ENCODE results near the gene SLCO3A1. TPM values are rescaled to one million over a fixed set of nuclear protein-coding genes. Genes with fewer than 3 reads are reported as not detected.

The SLCO3A1 gene
- total and polyA plus RNA-seq, 2 experiments from 2014 or later, result 35.5 to 71.9 TPM

DNA sequence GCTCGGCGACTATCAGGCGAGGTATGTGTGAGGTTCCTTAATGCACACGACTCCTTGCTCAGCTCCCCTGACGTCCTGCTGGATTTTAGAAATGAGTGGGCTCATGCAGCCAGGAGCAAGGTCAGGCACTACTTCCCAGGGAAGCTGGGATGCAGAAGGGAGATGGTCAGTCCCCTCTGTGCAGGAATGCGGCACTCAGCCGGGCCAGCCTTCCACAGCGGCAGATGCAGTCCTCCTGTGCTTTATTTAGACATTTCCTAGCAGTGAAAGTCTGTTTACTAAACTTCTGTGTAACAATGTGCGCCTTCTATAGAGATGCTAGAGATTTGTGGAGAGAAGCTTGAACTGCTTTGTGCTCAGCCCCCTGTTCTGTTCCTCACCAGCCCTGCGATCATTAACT is 252.1 kb downstream of the SLCO3A1 start:
- Histone ChIP-seq H3K36me3 (no peaks in the 10 kb centered on the region), H3K27ac (no peak overlapping the region), H3K4me3 (no peak overlapping the region), H3K27me3 (no peaks in the 10 kb centered on the region), H3K4me1 (ENCODE audit: low read depth) (peaks cover 36% of the 10 kb centered on the region), H3K9me3 (ENCODE audit: low read depth) (no peaks in the 10 kb centered on the region)
- no peak for DNase-seq (ENCODE audit: low read depth in 1 of 2, low spot score in 1 of 2)
- TF ChIP-seq, protein P1, sequence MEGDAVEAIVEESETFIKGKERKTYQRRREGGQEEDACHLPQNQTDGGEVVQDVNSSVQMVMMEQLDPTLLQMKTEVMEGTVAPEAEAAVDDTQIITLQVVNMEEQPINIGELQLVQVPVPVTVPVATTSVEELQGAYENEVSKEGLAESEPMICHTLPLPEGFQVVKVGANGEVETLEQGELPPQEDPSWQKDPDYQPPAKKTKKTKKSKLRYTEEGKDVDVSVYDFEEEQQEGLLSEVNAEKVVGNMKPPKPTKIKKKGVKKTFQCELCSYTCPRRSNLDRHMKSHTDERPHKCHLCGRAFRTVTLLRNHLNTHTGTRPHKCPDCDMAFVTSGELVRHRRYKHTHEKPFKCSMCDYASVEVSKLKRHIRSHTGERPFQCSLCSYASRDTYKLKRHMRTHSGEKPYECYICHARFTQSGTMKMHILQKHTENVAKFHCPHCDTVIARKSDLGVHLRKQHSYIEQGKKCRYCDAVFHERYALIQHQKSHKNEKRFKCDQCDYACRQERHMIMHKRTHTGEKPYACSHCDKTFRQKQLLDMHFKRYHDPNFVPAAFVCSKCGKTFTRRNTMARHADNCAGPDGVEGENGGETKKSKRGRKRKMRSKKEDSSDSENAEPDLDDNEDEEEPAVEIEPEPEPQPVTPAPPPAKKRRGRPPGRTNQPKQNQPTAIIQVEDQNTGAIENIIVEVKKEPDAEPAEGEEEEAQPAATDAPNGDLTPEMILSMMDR (IDR thresholded peaks at IDR 0.05; ENCODE audit: low read depth, low read length), result no peak

DNA sequence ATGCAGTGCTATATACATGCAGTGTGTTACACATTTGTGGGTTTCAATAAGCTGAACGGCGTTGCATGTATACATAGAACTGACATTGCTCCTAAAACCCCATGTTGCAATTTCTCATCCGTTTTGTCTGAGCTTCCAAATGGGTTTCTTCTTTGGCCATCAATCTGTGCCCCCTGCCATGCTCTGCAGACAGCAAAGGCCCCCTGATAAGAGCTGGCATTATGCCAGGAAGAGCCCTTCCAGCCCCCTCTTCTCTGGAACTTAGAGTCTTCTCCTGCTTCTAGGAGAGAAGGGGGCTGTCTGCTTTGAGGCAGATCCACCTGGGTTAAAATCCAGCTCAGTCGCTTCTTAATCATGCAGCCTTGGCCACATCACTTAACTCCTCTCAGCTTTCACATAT is 254.0 kb downstream of the SLCO3A1 start:
- no peak for DNase-seq (ENCODE audit: low read depth in 1 of 2, low spot score in 1 of 2)
- no peaks in the 10 kb centered on the region for H3K9me3 ChIP-seq (ENCODE audit: low read depth)
- TF ChIP-seq, protein P1 (IDR thresholded peaks at IDR 0.05; ENCODE audit: low read depth, low read length), result no peak
- H3K4me3 ChIP-seq, result no peak overlapping the region
- no peaks in the 10 kb centered on the region for H3K27me3 ChIP-seq
- no peaks in the 10 kb centered on the region for H3K36me3 ChIP-seq
- peaks cover 42% of the 10 kb centered on the region for H3K4me1 ChIP-seq (ENCODE audit: low read depth)
- H3K27ac ChIP-seq, result no peak overlapping the region

DNA sequence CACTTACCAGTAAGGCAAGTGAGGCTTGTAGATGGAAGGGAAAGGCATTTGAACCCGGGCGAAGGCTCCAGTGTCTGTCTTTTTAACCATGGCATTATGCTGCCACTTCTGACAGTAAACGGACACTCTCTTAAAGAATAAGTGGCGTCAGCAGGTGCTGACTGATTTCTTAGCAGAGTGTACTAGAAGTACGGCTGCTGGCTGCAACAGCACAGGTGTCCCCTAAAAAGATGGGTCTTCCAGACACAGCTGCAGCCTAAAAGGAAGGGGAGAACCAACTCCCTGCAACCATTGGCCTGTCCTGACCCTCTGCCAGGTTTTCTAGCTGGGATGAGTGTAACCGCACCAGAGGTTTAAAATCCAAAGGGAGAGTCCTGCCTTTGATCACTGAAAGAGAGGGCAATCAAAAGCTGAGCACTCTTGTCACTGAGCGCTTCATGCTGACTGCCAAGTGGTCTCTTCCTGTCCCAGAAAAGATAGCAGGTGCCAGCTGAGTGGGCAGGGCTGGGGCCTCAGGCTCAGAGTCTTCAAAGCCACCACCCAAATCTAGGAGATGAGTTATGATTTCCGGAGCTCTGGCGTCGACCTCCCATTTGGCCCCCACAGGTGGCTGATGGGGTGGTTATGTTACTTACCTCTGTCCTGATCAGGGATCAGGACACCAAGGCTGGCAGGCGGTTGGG is 255.8 kb downstream of the SLCO3A1 start:
- TF ChIP-seq, protein P1 (IDR thresholded peaks at IDR 0.05; ENCODE audit: low read depth, low read length), result no peak
- peak in 1 of 2 donors; percentile 16 for DNase-seq (ENCODE audit: low read depth in 1 of 2, low spot score in 1 of 2)

DNA sequence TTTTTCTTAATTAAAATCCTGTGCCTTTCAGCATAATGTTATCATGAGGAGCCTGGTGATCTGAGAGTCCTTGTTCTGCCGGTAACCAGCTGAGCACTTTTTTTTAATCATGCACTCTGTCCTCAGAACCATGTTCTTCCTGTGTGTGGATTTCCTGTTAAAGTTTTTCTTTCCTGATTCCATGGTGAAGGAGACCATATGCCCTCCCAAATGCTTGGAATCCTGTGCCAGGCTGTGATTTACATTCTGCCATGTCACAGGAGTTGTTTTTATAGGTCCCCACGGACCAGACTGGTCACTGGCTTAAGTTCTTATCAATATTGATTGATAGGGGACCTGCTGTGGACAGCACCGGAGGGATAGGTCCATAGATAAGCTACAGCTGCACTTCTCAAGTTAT is 257.8 kb downstream of the SLCO3A1 start:
- Histone ChIP-seq H3K27me3 (no peaks in the 10 kb centered on the region), H3K27ac (no peak overlapping the region), H3K4me1 (ENCODE audit: low read depth) (peaks cover 42% of the 10 kb centered on the region), H3K36me3 (no peaks in the 10 kb centered on the region), H3K9me3 (ENCODE audit: low read depth) (no peaks in the 10 kb centered on the region), H3K4me3 (no peak overlapping the region)
- TF ChIP-seq, protein P1 (IDR thresholded peaks at IDR 0.05; ENCODE audit: low read depth, low read length), result no peak
- no peak for DNase-seq (ENCODE audit: low read depth in 1 of 2, low spot score in 1 of 2)

More for the DNA sequence above, 255.8 kb downstream of the SLCO3A1 start:
- H3K4me1 ChIP-seq (ENCODE audit: low read depth), result peaks cover 42% of the 10 kb centered on the region
- H3K27me3 ChIP-seq, result no peaks in the 10 kb centered on the region
- H3K9me3 ChIP-seq (ENCODE audit: low read depth), result no peaks in the 10 kb centered on the region
- no peak overlapping the region for H3K27ac ChIP-seq
- H3K4me3 ChIP-seq, result no peak overlapping the region
- no peaks in the 10 kb centered on the region for H3K36me3 ChIP-seq

DNA sequence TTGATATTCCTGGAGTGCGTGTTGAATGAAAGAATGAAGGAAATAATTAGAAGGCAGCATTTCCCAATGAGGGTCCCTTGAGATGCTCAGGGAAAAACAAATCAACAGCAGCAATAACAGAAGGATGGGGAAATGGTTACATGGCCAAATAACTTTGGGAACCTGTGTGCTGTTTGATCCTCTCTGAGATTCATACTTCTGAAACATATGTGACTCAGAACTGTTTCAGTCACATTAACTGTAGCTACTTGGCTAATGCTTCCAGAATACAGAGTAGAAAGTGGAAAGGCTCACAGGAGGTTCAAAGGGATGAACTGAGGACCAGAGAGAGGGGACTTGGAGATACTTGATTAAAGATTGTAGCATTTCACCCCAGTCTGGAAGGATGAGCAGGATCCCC is 258.2 kb downstream of the SLCO3A1 start:
- H3K4me1 ChIP-seq (ENCODE audit: low read depth), result peaks cover 42% of the 10 kb centered on the region
- no peaks in the 10 kb centered on the region for H3K36me3 ChIP-seq
- no peaks in the 10 kb centered on the region for H3K27me3 ChIP-seq
- no peak overlapping the region for H3K27ac ChIP-seq
- no peaks in the 10 kb centered on the region for H3K9me3 ChIP-seq (ENCODE audit: low read depth)
- H3K4me3 ChIP-seq, result no peak overlapping the region
- peak in 1 of 2 donors; percentile 14 for DNase-seq (ENCODE audit: low read depth in 1 of 2, low spot score in 1 of 2)
- TF ChIP-seq, protein P1 (IDR thresholded peaks at IDR 0.05; ENCODE audit: low read depth, low read length), result no peak
